H1 (cell line): ENCODE data around the gene ATG16L2.

Experiments
- BACH1 ChIP-seq: IDR thresholded peaks from 2 replicates; pipeline ENCODE4 v1.6.1; 2012; ENCODE audit warnings: low read length, improper control_type of control experiment
- BRCA1 ChIP-seq: IDR thresholded peaks from 2 replicates; pipeline ENCODE4 v1.6.1; 2012; ENCODE audit warnings: low read depth, low read length, improper control_type of control experiment
- CEBPB ChIP-seq: IDR thresholded peaks from 2 replicates; pipeline ENCODE4 v1.6.1; 2012; ENCODE audit warnings: low read depth, low read length
- EGR1 ChIP-seq: IDR thresholded peaks from 2 replicates; pipeline ENCODE4 v1.6.1; 2011; ENCODE audit warnings: low read depth, low read length, borderline replicate concordance
- EP300 ChIP-seq, 2 experiments: IDR thresholded peaks; 1 replicate in 1 of 2; 2 replicates in 1 of 2; pipeline ENCODE4 v1.6.1; 2011 to 2012; ENCODE audit warnings: low read depth in 2 of 2, low read length in 2 of 2, mild to moderate bottlenecking in 2 of 2, borderline replicate concordance in 1 of 2, inconsistent platforms in 1 of 2, moderate library complexity in 1 of 2
- POLR2A ChIP-seq, 2 experiments: IDR thresholded peaks; 1 replicate in 1 of 2; 2 replicates in 1 of 2; pipeline ENCODE4 v1.6.1; 2011; ENCODE audit warnings: low read depth in 2 of 2, low read length in 2 of 2, mild to moderate bottlenecking in 2 of 2; ENCODE audit errors: control extremely low read depth in 1 of 2
- POLR2AphosphoS5 ChIP-seq: IDR thresholded peaks from 2 replicates; pipeline ENCODE4 v1.6.1; 2011; ENCODE audit warnings: low read depth, low read length
- RAD21 ChIP-seq, 2 experiments: IDR thresholded peaks in 1 of 2; conservative IDR thresholded peaks in 1 of 2; 2 replicates each; pipeline ENCODE4 v1.6.1; 2011; ENCODE audit warnings: low read depth in 2 of 2, low read length in 2 of 2, improper control_type of control experiment in 1 of 2, inconsistent platforms in 1 of 2, mild to moderate bottlenecking in 1 of 2, moderate library complexity in 1 of 2
- RNF2 ChIP-seq: fragments of 200-900, 300-1000 bp; sonication (generic); IDR thresholded peaks from 2 replicates; pipeline ENCODE4 v1.7.1; 2016; ENCODE audit warnings: borderline replicate concordance, low read depth, mild to moderate bottlenecking, antibody characterized with exemption, low read length; ENCODE audit not compliant: poor library complexity, severe bottlenecking; ENCODE audit errors: missing control alignments
- SP1 ChIP-seq: IDR thresholded peaks from 2 replicates; pipeline ENCODE4 v1.6.1; 2011; ENCODE audit warnings: low read depth, low read length
- SP2 ChIP-seq: IDR thresholded peaks from 2 replicates; pipeline ENCODE4 v1.6.1; 2012; ENCODE audit warnings: mild to moderate bottlenecking, low read length, inconsistent platforms
- ZNF274 ChIP-seq: IDR thresholded peaks from 2 replicates; pipeline ENCODE4 v1.7.0; 2012; ENCODE audit warnings: low read length, borderline replicate concordance; ENCODE audit errors: extremely low read depth
- TF ChIP-seq, protein P1 (sequence below), 3 experiments: IDR thresholded peaks; 1 replicate in 2 of 3; 2 replicates in 1 of 3; pipeline versions ENCODE4 v1.5.1 to v1.6.1; 2011; ENCODE audit warnings: low read length in 3 of 3, mild to moderate bottlenecking in 3 of 3, inconsistent platforms in 2 of 3, low read depth in 1 of 3, moderate library complexity in 1 of 3; ENCODE audit not compliant: insufficient read depth in 1 of 3; ENCODE audit errors: control extremely low read depth in 1 of 3
- TF ChIP-seq, protein P2 (sequence below): IDR thresholded peaks from 2 replicates; pipeline ENCODE4 v1.6.1; 2012; ENCODE audit warnings: low read length, inconsistent platforms

DNA sequence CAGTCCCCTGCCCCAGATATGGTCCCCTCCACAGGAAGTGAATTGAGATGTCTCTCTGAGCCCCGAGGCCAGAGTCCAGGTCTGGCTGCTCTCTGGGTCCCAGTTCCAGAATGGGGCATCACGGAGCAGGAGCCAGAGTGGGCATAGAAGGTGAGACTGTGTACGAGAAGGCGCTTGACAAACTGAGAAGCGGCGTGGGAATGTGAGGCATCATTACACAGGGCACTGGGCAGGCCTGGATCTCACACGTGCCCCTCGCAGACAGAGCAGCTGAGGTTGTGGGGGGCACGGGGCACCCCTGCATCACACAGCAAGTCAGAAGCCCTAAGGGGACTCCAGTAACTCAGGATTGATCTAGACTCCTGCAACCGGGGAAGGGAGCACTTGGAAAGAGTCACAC, 29.5 kb upstream of the ATG16L2 start:
- TF ChIP-seq POLR2AphosphoS5 (no peak), ZNF274 (no peak), CEBPB (no peak), EGR1 (no peak), EP300 (IDR thresholded peaks at IDR 0.05; ENCODE audit: borderline replicate concordance in 1 of 2, low read depth in 2 of 2, low read length in 2 of 2) (no peak), RAD21 (IDR thresholded peaks at IDR 0.05 in 1 of 2, conservative IDR thresholded peaks at IDR 0.05 in 1 of 2; ENCODE audit: low read depth in 2 of 2, low read length in 2 of 2) (no peak), SP2 (no peak), BACH1 (no peak), POLR2A (IDR thresholded peaks at IDR 0.05; ENCODE audit: control extremely low read depth in 1 of 2, low read depth in 2 of 2, low read length in 2 of 2) (no peak), RNF2 (no peak), SP1 (no peak), BRCA1 (no peak)
- TF ChIP-seq, protein P1, sequence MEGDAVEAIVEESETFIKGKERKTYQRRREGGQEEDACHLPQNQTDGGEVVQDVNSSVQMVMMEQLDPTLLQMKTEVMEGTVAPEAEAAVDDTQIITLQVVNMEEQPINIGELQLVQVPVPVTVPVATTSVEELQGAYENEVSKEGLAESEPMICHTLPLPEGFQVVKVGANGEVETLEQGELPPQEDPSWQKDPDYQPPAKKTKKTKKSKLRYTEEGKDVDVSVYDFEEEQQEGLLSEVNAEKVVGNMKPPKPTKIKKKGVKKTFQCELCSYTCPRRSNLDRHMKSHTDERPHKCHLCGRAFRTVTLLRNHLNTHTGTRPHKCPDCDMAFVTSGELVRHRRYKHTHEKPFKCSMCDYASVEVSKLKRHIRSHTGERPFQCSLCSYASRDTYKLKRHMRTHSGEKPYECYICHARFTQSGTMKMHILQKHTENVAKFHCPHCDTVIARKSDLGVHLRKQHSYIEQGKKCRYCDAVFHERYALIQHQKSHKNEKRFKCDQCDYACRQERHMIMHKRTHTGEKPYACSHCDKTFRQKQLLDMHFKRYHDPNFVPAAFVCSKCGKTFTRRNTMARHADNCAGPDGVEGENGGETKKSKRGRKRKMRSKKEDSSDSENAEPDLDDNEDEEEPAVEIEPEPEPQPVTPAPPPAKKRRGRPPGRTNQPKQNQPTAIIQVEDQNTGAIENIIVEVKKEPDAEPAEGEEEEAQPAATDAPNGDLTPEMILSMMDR (IDR thresholded peaks at IDR 0.05; ENCODE audit: control extremely low read depth in 1 of 3, insufficient read depth in 1 of 3, low read depth in 1 of 3, low read length in 3 of 3) = no peak
- TF ChIP-seq, protein P2, sequence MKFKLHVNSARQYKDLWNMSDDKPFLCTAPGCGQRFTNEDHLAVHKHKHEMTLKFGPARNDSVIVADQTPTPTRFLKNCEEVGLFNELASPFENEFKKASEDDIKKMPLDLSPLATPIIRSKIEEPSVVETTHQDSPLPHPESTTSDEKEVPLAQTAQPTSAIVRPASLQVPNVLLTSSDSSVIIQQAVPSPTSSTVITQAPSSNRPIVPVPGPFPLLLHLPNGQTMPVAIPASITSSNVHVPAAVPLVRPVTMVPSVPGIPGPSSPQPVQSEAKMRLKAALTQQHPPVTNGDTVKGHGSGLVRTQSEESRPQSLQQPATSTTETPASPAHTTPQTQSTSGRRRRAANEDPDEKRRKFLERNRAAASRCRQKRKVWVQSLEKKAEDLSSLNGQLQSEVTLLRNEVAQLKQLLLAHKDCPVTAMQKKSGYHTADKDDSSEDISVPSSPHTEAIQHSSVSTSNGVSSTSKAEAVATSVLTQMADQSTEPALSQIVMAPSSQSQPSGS = no peak
